Activated CD8-positive, alpha-beta T cell treated with anti-CD3 and anti-CD28 coated beads for 36 hours (primary cell): ENCODE measurements around the gene ADA. TPM values are rescaled to one million over a fixed set of nuclear protein-coding genes. Genes with fewer than 3 reads are reported as not detected.

Experiments used
- ATAC-seq: fragments of 200-7000 bp; cut with Tn5 transposase; one replicate; pipeline ENCODE4 v1.10.0; 2021; ENCODE audit warnings: mild to moderate bottlenecking, moderate library complexity
- CTCF ChIA-PET: fragments of 350-600 bp; sonication (Branson Sonifier 250); formaldehyde crosslinking; loops from one replicate; lab custom pipeline; 2021; ENCODE audit warnings: antibody characterized with exemption; lab: Charles Lee
- POLR2A ChIA-PET: fragments of 350-600 bp; sonication (Branson Sonifier 250); formaldehyde crosslinking; loops from one replicate; lab custom pipeline; 2021; ENCODE audit warnings: antibody characterized with exemption; lab: Charles Lee
- DNase-seq: peaks from one replicate; pipeline ENCODE4 v3.0.0-alpha.2; 2020
- H3K27ac Mint-ChIP-seq: one replicate; pipeline ENCODE4 v1.8.0; 2021; ENCODE audit warnings: mild to moderate bottlenecking, mixed read lengths
- H3K27me3 Mint-ChIP-seq: one replicate; pipeline ENCODE4 v1.8.0; 2021; ENCODE audit warnings: mixed read lengths
- H3K36me3 Mint-ChIP-seq: one replicate; pipeline ENCODE4 v1.8.0; 2021; ENCODE audit warnings: low read depth, mixed read lengths
- H3K4me1 Mint-ChIP-seq: one replicate; pipeline ENCODE4 v1.8.0; 2021; ENCODE audit warnings: low read depth, mixed read lengths
- H3K4me3 Mint-ChIP-seq: one replicate; pipeline ENCODE4 v1.8.0; 2021; ENCODE audit warnings: mild to moderate bottlenecking, moderate library complexity, mixed read lengths
- H3K9me3 Mint-ChIP-seq: one replicate; pipeline ENCODE4 v1.8.0; 2021; ENCODE audit warnings: mixed read lengths
- intact Hi-C: fragments of 100-400 bp; cut with micrococcal nuclease; formaldehyde crosslinking; loops from one replicate; pipeline ENCODE4 v1.10.0; 2022
- total RNA-seq, 2 experiments: library from RNA; stranded (reverse); gene quantifications; one replicate each; pipeline ENCODE4 v1.2.3, GENCODE V29; 2021
- TF ChIP-seq, protein P1 (sequence below): fragments of 200-600 bp; IDR thresholded peaks from one replicate; pipeline ENCODE4 v1.8.0; 2022; ENCODE audit warnings: antibody characterized with exemption, mild to moderate bottlenecking

ADA gene
- total RNA-seq, 2 experiments from 2014 or later = 32.8 to 36.7 TPM

DNA sequence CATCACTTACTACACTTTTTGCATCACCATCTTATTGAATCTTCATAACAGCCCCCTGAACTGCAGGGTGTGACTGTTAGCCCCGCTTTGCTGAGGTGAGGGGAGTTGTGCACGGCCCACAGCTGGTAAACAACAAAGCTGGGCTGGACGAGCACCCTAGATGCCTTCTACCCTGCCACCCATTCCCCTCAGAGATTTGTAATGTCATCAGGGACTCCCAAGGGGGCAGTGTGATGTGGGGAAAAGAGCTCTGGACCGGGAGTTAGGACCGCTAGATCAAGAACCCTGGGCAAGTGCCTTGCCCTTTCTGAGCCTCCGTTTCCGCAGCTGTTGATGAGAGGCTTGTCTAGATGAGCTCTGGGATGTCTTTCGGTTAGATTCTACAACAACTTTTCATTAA lies 48.2 kb downstream of the ADA start:
- Mint-ChIP-seq H3K27me3 (no peaks in the 10 kb centered on the region), H3K9me3 (no peaks in the 10 kb centered on the region), H3K4me3 (no peak overlapping the region), H3K4me1 (peaks cover 12% of the 10 kb centered on the region), H3K27ac (no peak overlapping the region), H3K36me3 (no peaks in the 10 kb centered on the region)
- POLR2A ChIA-PET = interaction anchor here (0.6 to 0.9 kb wide), 2 partner anchors 13 to 16 kb away, joined by 3 read pairs; no protein-coding TSS in a partner anchor
- TF ChIP-seq, protein P1, sequence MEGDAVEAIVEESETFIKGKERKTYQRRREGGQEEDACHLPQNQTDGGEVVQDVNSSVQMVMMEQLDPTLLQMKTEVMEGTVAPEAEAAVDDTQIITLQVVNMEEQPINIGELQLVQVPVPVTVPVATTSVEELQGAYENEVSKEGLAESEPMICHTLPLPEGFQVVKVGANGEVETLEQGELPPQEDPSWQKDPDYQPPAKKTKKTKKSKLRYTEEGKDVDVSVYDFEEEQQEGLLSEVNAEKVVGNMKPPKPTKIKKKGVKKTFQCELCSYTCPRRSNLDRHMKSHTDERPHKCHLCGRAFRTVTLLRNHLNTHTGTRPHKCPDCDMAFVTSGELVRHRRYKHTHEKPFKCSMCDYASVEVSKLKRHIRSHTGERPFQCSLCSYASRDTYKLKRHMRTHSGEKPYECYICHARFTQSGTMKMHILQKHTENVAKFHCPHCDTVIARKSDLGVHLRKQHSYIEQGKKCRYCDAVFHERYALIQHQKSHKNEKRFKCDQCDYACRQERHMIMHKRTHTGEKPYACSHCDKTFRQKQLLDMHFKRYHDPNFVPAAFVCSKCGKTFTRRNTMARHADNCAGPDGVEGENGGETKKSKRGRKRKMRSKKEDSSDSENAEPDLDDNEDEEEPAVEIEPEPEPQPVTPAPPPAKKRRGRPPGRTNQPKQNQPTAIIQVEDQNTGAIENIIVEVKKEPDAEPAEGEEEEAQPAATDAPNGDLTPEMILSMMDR = no peak
- no peak for DNase-seq
- CTCF ChIA-PET = interaction anchor here (1.1 to 2.4 kb wide), 5 partner anchors 9 to 214 kb away, joined by 3 to 9 read pairs (median 4); no protein-coding TSS in a partner anchor
- intact Hi-C loops = no loop called here
- ATAC-seq = no peak

DNA sequence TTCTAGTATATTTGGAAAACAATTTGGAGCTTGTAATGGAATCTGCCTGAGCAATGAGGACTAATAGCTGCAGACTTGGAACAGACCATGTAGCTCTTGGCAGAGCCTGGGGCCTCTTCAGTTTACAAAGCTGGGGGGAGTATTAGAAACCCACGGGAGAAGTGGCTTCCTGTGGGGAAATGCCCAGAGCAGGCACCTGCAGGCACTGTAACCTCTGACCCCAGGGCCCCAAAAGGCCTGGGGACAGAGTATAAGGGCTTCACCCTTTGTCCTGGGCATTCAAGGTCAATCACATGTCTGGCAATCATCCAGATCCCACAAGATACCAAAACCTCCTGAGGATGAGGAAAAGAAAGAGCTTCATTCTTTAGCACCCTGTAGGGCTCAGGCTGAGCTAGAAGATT lies 49.7 kb downstream of the ADA start:
- Mint-ChIP-seq H3K27me3 (no peaks in the 10 kb centered on the region), H3K4me1 (peaks cover 15% of the 10 kb centered on the region), H3K27ac (no peak overlapping the region), H3K9me3 (no peaks in the 10 kb centered on the region), H3K4me3 (no peak overlapping the region), H3K36me3 (no peaks in the 10 kb centered on the region)
- intact Hi-C loops = no loop called here
- ChIA-PET CTCF (interaction anchor here (1.0 kb wide), 1 partner anchor 9 kb away, joined by 4 read pairs; no protein-coding TSS in a partner anchor), POLR2A (interaction anchor here (0.6 kb wide), 1 partner anchor 34 kb away, joined by 4 read pairs; no protein-coding TSS in a partner anchor)
- TF ChIP-seq, protein P1 = no peak
- no peak for DNase-seq
- no peak for ATAC-seq

DNA sequence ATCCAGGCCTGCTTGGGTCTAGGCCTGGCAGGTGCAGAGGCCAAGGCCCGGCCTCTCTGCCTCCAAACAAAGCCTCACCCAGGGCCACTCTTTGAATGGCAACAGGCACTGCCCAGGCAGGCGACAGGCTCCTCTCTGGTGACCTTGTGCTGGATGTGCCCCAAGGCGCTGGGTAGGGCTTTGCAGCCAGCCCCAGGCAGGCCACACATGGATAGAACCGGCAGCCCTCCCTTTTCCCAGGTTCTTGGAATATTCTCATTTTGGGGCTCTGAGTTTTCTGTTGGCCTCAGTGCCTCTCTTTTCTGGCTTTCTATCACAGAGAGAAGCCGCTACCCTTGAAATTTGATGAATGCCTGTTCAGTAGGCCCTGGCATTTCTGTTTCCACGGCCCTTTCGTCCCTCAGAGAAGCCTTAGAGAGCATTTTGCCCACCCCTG lies 50.2 kb downstream of the ADA start:
- DNase-seq (no peak), ATAC-seq (no peak)
- ChIA-PET POLR2A (no interaction called here), CTCF (interaction anchor here (1.0 kb wide), 1 partner anchor 9 kb away, joined by 4 read pairs; no protein-coding TSS in a partner anchor)
- Mint-ChIP-seq H3K4me1 (peaks cover 15% of the 10 kb centered on the region), H3K27ac (no peak overlapping the region), H3K4me3 (no peak overlapping the region), H3K36me3 (no peaks in the 10 kb centered on the region), H3K27me3 (no peaks in the 10 kb centered on the region), H3K9me3 (no peaks in the 10 kb centered on the region)
- intact Hi-C loops = no loop called here
- TF ChIP-seq, protein P1 = no peak

DNA sequence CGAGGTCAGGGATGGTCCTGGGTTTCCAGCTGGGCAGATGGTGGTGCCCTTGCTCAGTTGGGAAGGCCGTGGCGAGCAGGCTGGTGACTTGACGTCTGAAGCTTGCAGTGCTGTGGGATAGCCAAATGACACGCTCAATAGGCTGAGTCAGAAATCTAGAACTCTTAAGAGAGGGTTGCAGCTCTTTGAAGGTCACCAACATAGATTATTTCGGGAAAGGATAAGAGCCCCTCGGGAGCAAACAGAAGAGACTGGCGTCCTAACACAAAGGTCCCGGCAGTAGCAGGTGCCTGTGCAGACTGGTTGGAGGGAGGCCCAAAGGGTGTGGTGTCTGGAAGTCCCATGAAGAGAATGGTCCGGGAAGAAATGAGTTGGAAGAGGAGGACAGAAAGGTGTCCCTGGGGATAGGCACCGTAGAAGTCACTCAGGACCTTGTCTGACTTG lies 50.7 kb downstream of the ADA start:
- intact Hi-C loops = no loop called here
- ATAC-seq (no peak), DNase-seq (no peak)
- H3K9me3 Mint-ChIP-seq = no peaks in the 10 kb centered on the region
- POLR2A ChIA-PET = no interaction called here
- TF ChIP-seq, protein P1 = no peak
- CTCF ChIA-PET = interaction anchor here (1.2 kb wide), 1 partner anchor 10 kb away, joined by 3 read pairs; no protein-coding TSS in a partner anchor
- H3K27ac Mint-ChIP-seq = no peak overlapping the region
- peaks cover 15% of the 10 kb centered on the region for H3K4me1 Mint-ChIP-seq
- no peaks in the 10 kb centered on the region for H3K27me3 Mint-ChIP-seq
- no peaks in the 10 kb centered on the region for H3K36me3 Mint-ChIP-seq
- H3K4me3 Mint-ChIP-seq = no peak overlapping the region

DNA sequence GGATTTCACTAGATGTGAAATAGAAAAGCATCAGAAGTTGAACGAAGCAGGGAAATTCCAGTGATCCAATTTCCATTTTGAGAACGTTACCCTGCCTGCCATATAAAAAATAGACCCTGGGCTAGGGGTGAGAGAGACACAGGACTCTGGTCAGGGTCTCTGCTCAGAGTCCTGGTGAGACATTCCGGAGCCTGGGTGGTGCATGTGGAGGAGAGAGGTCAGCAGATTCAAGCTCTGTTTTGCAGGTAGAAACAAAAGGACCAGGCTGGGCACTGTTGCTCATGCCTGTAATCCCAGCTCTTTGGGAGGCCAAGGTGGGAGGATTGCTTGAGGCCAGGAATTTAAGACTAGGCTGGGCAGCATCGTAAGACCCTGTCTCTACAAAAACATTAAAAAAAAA lies 51.2 kb downstream of the ADA start:
- no peak for DNase-seq
- CTCF ChIA-PET = interaction anchor here (1.2 to 2.6 kb wide), 2 partner anchors 10 to 13 kb away, joined by 3 to 14 read pairs; no protein-coding TSS in a partner anchor
- Mint-ChIP-seq H3K9me3 (no peaks in the 10 kb centered on the region), H3K4me1 (peaks cover 15% of the 10 kb centered on the region), H3K4me3 (no peak overlapping the region), H3K27ac (no peak overlapping the region), H3K27me3 (no peaks in the 10 kb centered on the region), H3K36me3 (no peaks in the 10 kb centered on the region)
- TF ChIP-seq, protein P1 = no peak
- ATAC-seq = no peak
- intact Hi-C loops = no loop called here
- POLR2A ChIA-PET = no interaction called here
